Measurements from ENCODE around the gene ANKRD36B. TPM values are rescaled to one million over a fixed set of nuclear protein-coding genes. Genes with fewer than 3 reads are reported as not detected.
A peak's percentile ranks its signal among the peaks of the same experiment; 100 is the strongest.
"Not testable (repeated sequence)": the region's sequence is repeated elsewhere in the genome, so short reads cannot be mapped to it uniquely, and the experiment has no call there.

Gene ANKRD36B
- total RNA-seq (2014; rRNA removed; shearing (Covaris generic)), result 6.1 and 8.6 TPM in 2 replicates

- peak; percentile 75 for DNase-seq (ENCODE audit: low read depth)
Observed at GRCh38 chr2:97589598-97590510, at the start of gene ANKRD36B. TSS of gene ANKRD36B (minus strand) at chr2:97589877. CDS start at chr2:97589685, 192 bp downstream.

GRCh38 chr2:97626049-97626430 is 36.4 kb upstream of the ANKRD36B start:
- not testable (repeated sequence) for DNase-seq (ENCODE audit: low read depth)

DNA sequence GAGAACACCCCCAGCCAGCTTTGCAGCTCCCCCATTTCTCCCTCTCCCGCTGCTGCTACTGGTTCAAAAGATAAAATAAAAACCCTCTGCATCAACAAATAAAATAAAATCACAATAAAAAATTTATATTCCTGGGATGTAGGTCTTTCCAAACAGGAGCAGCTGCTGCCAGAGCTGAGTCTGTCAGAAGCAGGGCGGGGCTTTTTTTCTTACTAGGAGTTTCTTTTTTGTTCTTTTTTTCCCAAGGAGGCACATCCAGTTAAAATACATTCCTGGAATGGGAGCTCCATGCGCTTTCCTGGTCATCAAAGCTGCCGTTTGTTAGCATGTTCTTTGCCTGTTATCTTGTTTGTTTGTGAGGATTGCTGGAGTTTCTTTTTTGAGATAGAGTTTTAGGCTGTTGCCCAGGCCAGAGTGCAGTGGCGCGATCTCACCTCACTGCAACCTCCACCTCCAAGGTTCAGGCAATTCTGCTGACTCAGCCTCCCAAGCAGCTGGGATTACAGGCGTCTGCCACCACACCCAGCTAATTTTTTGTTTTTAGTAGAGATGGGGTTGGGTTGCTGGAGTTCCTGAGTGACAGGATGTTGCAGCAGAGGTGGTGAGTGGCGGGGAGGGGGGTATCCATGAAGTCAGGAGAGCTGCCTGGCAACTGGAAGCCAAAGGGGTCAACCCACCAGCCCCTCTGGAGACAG is 35.8 kb upstream of the ANKRD36B start:
- not testable (repeated sequence) for DNase-seq (ENCODE audit: low read depth)

GRCh38 chr2:97622976-97623375 is 33.3 kb upstream of the ANKRD36B start:
- not testable (repeated sequence) for DNase-seq (ENCODE audit: low read depth)

DNA sequence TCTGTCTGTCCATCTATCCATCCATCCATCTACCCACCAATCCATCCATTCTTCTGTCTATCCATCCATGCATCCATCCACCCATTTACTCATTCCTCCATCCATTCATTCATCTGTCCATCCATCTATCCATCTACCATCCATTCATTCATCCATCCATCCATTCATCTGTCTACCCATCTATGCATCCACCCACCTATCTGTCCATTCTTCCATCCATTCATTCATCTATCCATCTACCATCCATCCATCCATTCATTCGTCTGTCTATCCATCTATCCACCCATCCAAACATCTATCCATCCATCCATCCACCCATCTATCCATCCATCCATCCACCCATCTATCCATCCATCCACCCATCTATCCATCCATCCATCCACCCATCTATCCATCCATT is 30.8 kb upstream of the ANKRD36B start:
- DNase-seq (ENCODE audit: low read depth), result not testable (repeated sequence)

GRCh38 chr2:97618939-97619827 is 29.5 kb upstream of the ANKRD36B start:
- peak; percentile 63 for DNase-seq (ENCODE audit: low read depth)

GRCh38 chr2:97617911-97618310 is 28.2 kb upstream of the ANKRD36B start:
- no peak for DNase-seq (ENCODE audit: low read depth)

GRCh38 chr2:97615746-97616145 is 26.1 kb upstream of the ANKRD36B start:
- DNase-seq (ENCODE audit: low read depth), result not testable (repeated sequence)

GRCh38 chr2:97611895-97612294 is 22.2 kb upstream of the ANKRD36B start:
- not testable (repeated sequence) for DNase-seq (ENCODE audit: low read depth)

DNA sequence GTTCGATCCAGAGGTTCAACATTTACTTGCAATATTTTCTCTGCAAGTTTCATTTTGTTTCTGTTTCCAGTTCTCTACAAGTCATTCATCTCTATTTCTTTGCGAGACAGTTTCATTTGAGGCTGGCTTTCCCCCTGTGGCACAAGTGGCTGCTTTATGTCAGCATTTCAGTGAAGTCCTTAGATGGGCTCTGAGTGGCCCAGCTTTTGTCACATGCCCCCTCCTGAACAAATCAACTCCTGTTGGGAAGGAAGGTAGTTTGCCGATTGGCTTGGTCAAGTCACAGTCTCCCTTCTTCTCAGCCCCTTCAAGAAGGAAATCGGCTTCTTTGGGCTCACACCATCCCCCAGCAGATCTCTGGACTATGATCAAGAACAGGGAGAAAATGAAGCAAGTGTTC is 19.1 kb upstream of the ANKRD36B start:
- not testable (repeated sequence) for DNase-seq (ENCODE audit: low read depth)

GRCh38 chr2:97605524-97606339 is 16.1 kb upstream of the ANKRD36B start:
- DNase-seq (ENCODE audit: low read depth), result not testable (repeated sequence)

- not testable (repeated sequence) for DNase-seq (ENCODE audit: low read depth)
Observed at GRCh38 chr2:97605109-97605508, 15.4 kb upstream of the ANKRD36B start.

GRCh38 chr2:97601537-97601936 is 11.9 kb upstream of the ANKRD36B start:
- DNase-seq (ENCODE audit: low read depth), result not testable (repeated sequence)

GRCh38 chr2:97596180-97596579 is 6.5 kb upstream of the ANKRD36B start:
- not testable (repeated sequence) for DNase-seq (ENCODE audit: low read depth)

GRCh38 chr2:97593520-97593919 is 3.8 kb upstream of the ANKRD36B start:
- not testable (repeated sequence) for DNase-seq (ENCODE audit: low read depth)

DNA sequence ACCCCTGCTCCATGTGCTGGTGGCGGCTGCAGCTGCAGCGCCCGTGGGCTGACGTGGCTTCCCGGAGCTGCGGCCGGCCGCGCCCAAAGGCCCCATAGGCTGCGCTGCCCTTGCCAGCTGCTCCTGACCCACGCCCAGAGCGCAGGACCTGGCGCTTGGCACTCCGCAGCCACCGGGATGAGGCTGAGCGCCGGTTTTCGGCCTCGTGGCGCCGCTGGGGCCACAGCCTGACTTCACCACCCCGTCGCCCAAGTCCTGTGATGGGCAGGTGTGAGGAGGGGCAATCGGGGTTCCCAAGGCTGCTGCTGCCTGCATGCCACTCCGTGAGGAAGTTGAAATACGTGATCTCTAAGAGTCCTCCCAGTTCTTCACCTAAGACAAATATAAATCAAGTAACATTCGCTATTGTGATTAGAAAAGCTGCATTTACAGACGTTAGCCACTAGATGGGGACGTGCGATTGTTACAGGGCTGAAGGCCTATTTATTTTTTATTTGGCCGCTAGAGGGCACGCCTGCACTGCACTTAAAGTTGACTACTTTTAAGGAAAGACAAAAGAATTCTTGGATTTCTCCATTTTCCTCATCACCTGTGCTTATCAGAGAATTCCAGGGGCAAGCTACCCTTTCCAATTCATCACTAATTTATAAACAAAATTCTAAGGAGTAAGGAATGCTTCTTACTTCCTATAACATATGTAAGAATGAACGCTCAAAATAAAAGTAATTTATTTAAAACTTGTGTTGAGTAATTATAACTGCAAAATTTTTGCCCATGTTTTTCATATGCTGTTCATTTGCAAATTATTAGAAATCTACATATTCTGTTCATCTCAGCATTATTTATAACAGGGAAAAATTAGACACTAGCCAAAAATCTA is 1.1 kb upstream of the ANKRD36B start:
- peak; percentile 75 for DNase-seq (ENCODE audit: low read depth)

DNA sequence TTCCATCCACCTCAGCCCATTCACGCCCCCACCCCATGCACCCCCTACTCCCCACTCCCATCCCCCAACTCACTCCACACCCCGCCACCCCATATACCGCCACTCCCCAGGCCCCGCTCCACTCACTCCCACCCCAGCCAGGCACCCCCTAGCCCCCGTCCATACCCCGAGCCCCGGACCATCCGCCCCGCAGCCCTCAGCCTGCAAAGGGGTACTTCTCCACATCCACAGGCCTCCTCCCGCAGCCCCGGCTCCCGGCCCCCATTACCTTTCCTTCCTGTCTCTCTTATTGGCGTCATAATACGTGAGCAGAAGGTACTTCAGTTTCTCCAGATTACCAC is 450 bp downstream of the ANKRD36B start:
- DNase-seq (ENCODE audit: low read depth), result not testable (repeated sequence)

DNA sequence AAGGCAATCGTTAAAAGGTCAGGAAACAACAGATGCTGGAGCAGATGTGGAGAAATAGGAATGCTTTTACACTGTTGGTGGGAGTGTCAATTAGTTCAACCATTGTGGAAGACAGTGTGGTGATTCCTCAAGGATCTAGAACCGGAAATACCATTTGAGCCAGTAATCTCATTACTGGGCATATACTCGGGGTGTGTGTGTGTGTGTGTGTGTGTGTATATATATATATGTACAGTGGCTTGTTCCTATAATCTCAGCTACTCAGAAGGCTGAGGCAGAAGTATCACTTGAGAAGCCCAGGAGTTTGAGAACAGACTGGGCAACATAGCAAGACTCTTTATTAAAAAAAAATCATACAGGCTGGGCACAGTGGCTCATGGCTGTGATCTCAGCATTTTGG is 24.0 kb downstream of the ANKRD36B start:
- not testable (repeated sequence) for DNase-seq (ENCODE audit: low read depth)

GRCh38 chr2:97552406-97552805 is 37.3 kb downstream of the ANKRD36B start:
- not testable (repeated sequence) for DNase-seq (ENCODE audit: low read depth)

DNA sequence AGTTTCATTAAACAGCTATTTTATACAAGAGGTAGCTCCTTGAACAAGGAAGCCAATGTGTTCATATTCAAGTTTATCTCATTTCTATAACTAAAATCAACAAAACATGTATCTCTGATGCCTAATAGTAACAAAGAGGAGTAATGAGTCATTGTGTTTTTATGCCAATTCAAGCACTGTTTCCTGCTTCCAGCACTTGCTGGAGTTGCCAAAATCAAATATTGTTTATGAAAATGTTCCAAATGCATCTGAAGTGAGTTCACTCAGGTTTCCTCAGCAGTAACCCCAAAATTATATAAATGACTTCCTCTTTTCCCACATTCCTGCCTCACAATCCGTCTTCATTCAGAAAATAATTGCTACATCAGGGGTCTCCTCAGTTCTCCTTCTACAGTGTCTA is 39.2 kb downstream of the ANKRD36B start:
- not testable (repeated sequence) for DNase-seq (ENCODE audit: low read depth)
